Activated CD8-positive, alpha-beta memory T cell treated with anti-CD3 and anti-CD28 coated beads, Interleukin-2, amount 10 ng/mL, durations not matched to agents 7 days and 5 days (primary cell): ENCODE results near the gene RIPK1. TPM values are rescaled to one million over a fixed set of nuclear protein-coding genes. Genes with fewer than 3 reads are reported as not detected.
"Not testable (repeated sequence)": the region's sequence is repeated elsewhere in the genome, so short reads cannot be mapped to it uniquely, and the experiment has no call there.

Source experiments
- ATAC-seq: fragments of 150-1000 bp; cut with Tn5 transposase; one replicate; pipeline ENCODE4 v1.10.0; 2021; ENCODE audit warnings: moderate library complexity
- CTCF ChIA-PET: fragments of 350-600 bp; sonication (Branson Sonifier 250); formaldehyde crosslinking; loops from one replicate; lab custom pipeline; 2021; ENCODE audit warnings: antibody characterized with exemption; lab: Charles Lee
- DNase-seq: peaks from one replicate; pipeline ENCODE4 v3.0.0-alpha.2; 2020
- H3K27ac Mint-ChIP-seq: one replicate; pipeline ENCODE4 v1.8.0; 2021; ENCODE audit warnings: mild to moderate bottlenecking, mixed read lengths
- H3K27me3 Mint-ChIP-seq: one replicate; pipeline ENCODE4 v1.8.0; 2021; ENCODE audit warnings: mixed read lengths
- H3K36me3 Mint-ChIP-seq: one replicate; pipeline ENCODE4 v1.8.0; 2021; ENCODE audit warnings: mild to moderate bottlenecking, mixed read lengths
- H3K4me1 Mint-ChIP-seq: one replicate; pipeline ENCODE4 v1.8.0; 2021; ENCODE audit warnings: mixed read lengths
- H3K4me3 Mint-ChIP-seq: one replicate; pipeline ENCODE4 v1.8.0; 2021; ENCODE audit warnings: mild to moderate bottlenecking, moderate library complexity, mixed read lengths
- H3K9me3 Mint-ChIP-seq: one replicate; pipeline ENCODE4 v1.8.0; 2022; ENCODE audit warnings: low read depth, mixed read lengths
- total RNA-seq, 2 experiments: library from RNA; stranded (reverse); gene quantifications; one replicate each; pipeline ENCODE4 v1.2.3, GENCODE V29; 2021

The RIPK1 gene
- total RNA-seq, 2 experiments from 2014 or later: 26.6 to 29.6 TPM

DNA sequence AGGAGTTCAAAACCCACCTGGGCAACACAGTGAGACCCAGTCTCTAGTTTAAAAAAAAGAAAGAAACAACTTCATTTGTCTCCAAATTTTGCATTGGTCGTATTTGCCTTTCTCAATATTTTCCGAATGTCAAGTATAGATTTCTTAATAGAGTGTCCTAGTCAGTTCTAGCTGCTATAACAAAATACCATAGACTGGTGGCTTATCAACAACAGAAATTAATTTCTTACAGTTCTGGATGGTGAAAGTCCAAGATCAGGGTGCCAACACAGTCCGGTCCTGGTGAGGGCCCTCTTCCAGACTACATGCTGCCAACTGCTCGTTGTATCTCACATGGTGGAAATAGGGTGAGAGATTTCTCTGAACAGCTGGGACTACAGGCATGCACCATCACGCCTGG lies 34.6 kb upstream of the RIPK1 start:
- no peak for ATAC-seq
- Mint-ChIP-seq H3K9me3 (peaks cover 6% of the 10 kb centered on the region), H3K27ac (no peak overlapping the region), H3K4me3 (no peak overlapping the region), H3K4me1 (peaks cover 3% of the 10 kb centered on the region), H3K27me3 (peaks cover 42% of the 10 kb centered on the region), H3K36me3 (peaks cover 5% of the 10 kb centered on the region)
- DNase-seq: no peak
- CTCF ChIA-PET: interaction anchor here (1.9 kb wide), 1 partner anchor 32 kb away, joined by 5 read pairs; no protein-coding TSS in a partner anchor

GRCh38 chr6:3035397-3035796 lies 32.9 kb upstream of the RIPK1 start:
- CTCF ChIA-PET: interaction anchor here (1.4 to 1.8 kb wide), 2 partner anchors 8 to 18 kb away, joined by 6 read pairs; no protein-coding TSS in a partner anchor

DNA sequence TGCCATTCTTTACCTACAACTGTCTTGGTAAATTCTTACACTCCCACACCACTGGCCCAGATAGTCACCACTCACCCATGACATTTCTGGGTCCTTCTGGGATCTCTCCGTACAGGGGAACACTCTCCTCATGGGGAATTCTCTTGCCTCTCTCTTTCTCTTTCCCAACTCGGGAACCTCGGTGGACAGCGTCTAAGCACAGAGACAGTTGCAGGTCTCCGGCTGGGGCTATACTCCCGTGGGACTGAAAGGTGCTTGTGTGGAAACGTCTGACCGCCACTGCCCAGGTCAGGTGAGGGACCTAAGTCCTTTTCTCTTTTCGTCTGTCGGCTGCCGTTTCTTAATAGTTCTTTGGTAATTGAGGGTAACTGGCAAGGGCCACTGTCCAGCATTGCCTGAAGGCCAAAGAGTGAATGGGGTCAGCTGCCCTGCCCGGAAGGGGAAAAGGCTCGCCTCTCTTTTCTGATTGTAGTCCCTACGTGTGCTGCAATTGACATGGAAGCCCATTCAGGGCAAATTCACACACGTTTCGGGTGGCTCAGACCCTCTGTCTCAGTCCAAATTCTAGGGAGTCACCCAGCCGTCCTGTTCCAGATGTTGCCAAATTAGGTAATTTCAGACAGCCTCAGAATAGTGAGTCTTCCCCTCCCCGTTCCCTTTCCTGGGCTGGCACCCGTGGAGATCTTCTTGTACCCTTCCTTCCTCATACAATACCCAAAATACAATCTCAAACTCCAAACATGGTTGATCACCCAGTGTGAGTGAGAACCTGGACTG lies 31.2 kb upstream of the RIPK1 start:
- H3K27me3 Mint-ChIP-seq: peaks cover 21% of the 10 kb centered on the region
- CTCF ChIA-PET: interaction anchor here (1.4 kb wide), 1 partner anchor 10 kb away, joined by 6 read pairs; no protein-coding TSS in a partner anchor
- H3K36me3 Mint-ChIP-seq: peaks cover 5% of the 10 kb centered on the region
- peaks cover 6% of the 10 kb centered on the region for H3K9me3 Mint-ChIP-seq
- no peak for ATAC-seq
- no peak for DNase-seq
- H3K4me1 Mint-ChIP-seq: no peaks in the 10 kb centered on the region
- H3K27ac Mint-ChIP-seq: no peak overlapping the region
- H3K4me3 Mint-ChIP-seq: no peak overlapping the region

More at GRCh38 chr6:3035397-3035796, 32.9 kb upstream of the RIPK1 start:
- DNase-seq (no peak), ATAC-seq (no peak)
- H3K27me3 Mint-ChIP-seq: peaks cover 30% of the 10 kb centered on the region
- peaks cover 5% of the 10 kb centered on the region for H3K36me3 Mint-ChIP-seq
- no peak overlapping the region for H3K4me3 Mint-ChIP-seq
- H3K9me3 Mint-ChIP-seq: peaks cover 6% of the 10 kb centered on the region
- peaks cover 3% of the 10 kb centered on the region for H3K4me1 Mint-ChIP-seq
- no peak overlapping the region for H3K27ac Mint-ChIP-seq

- ATAC-seq: no peak
- H3K4me3 Mint-ChIP-seq: no peak overlapping the region
- peaks cover 17% of the 10 kb centered on the region for H3K27me3 Mint-ChIP-seq
- H3K9me3 Mint-ChIP-seq: peaks cover 6% of the 10 kb centered on the region
- CTCF ChIA-PET: interaction anchor here (0.8 to 2.4 kb wide), 6 partner anchors 8 to 38 kb away, joined by 3 to 11 read pairs (median 5); partner anchors contain the start of gene NQO2
- no peak overlapping the region for H3K27ac Mint-ChIP-seq
- H3K4me1 Mint-ChIP-seq: no peaks in the 10 kb centered on the region
- H3K36me3 Mint-ChIP-seq: peaks cover 5% of the 10 kb centered on the region
- no peak for DNase-seq
Observed at GRCh38 chr6:3037638-3038365, 30.5 kb upstream of the RIPK1 start.

DNA sequence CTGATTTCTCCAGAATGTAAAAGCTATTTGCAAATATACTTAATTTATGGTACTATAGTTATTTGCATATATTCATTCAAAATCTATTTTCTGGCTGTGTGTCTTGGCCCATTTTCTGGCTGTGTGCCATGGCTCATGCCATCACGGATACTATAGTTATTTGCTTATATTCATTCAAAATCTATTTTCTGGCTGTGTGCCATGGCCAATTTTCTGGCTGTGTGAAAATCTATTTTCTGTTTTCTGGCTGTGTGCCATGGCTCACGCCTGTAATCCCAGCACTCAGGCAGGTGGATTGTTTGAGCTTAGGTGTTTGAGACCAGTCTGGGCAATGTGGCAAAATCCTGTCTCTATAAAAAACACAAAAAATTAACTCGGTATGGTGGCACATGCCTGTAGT lies 28.9 kb upstream of the RIPK1 start:
- no peak overlapping the region for H3K4me3 Mint-ChIP-seq
- H3K4me1 Mint-ChIP-seq: no peaks in the 10 kb centered on the region
- no peak overlapping the region for H3K27ac Mint-ChIP-seq
- DNase-seq: no peak
- peaks cover 5% of the 10 kb centered on the region for H3K36me3 Mint-ChIP-seq
- CTCF ChIA-PET: interaction anchor here (0.7 to 2.4 kb wide), 4 partner anchors 11 to 38 kb away, joined by 3 to 11 read pairs (median 5); no protein-coding TSS in a partner anchor
- ATAC-seq: no peak
- H3K9me3 Mint-ChIP-seq: peaks cover 6% of the 10 kb centered on the region
- H3K27me3 Mint-ChIP-seq: peaks cover 17% of the 10 kb centered on the region

DNA sequence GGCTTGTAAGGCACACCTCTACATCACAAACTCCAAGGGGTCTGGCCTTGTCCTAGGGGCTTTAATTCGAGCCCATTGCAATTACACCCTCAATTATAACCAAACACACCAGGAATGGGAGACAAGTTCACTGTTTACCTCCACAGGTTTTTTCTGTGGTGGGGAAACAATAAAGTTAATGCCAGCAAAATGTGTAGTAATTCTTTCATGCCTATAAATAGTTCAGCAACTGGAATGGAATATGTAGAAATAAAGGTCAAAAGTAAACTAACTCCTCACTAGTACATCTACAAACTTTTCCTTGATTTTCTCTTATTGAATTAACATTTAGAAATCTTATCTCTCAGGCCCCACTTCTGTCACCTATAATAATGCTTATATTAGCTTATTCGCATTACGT lies 27.1 kb upstream of the RIPK1 start:
- Mint-ChIP-seq H3K4me3 (no peak overlapping the region), H3K9me3 (peaks cover under 1% of the 10 kb centered on the region), H3K4me1 (no peaks in the 10 kb centered on the region), H3K36me3 (no peaks in the 10 kb centered on the region), H3K27ac (no peak overlapping the region), H3K27me3 (peaks cover 22% of the 10 kb centered on the region)
- DNase-seq (no peak), ATAC-seq (no peak)
- CTCF ChIA-PET: no interaction called here

DNA sequence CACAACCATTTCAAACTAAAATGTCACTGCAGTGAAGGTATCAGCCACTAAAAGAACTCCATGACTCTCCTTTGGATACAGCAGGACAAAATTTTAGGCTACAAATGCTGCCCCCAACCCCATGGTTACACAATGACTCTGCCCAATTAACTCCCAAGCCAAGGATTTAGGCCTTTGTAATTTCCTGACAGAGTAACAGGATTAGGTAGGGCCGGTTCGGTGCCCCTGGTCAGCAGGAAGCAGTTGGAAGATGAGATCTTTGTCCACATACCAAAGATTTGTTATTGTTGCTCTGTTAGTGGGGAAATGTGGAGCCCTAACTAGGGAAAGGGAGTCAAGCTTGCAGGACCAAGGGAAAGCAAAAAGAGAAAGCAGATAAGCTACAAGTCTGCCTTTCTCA lies 26.7 kb upstream of the RIPK1 start:
- ATAC-seq (no peak), DNase-seq (no peak)
- H3K4me3 Mint-ChIP-seq: no peak overlapping the region
- CTCF ChIA-PET: no interaction called here
- H3K36me3 Mint-ChIP-seq: no peaks in the 10 kb centered on the region
- no peak overlapping the region for H3K27ac Mint-ChIP-seq
- H3K4me1 Mint-ChIP-seq: no peaks in the 10 kb centered on the region
- H3K27me3 Mint-ChIP-seq: peaks cover 20% of the 10 kb centered on the region
- H3K9me3 Mint-ChIP-seq: no peaks in the 10 kb centered on the region

DNA sequence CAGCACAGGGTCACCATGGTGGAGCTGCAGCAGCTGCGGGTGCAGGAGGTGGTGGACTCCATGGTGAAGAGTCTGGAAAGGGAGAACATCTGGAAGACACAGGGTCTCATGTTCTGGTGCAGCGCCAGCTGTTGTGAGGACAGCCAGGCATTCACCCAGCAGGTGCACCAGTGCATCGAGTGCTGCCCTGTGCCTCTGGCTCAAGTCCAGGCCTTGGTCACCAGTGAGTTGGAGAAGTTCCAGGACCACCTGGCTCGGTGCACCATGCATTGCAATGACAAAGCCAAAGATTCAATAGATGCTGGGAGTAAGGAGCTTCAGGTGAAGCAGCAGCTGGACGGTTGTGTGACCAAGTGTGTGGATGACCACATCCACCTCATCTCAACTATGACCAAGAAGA lies 22.9 kb upstream of the RIPK1 start:
- peaks cover 36% of the 10 kb centered on the region for H3K27me3 Mint-ChIP-seq
- no peaks in the 10 kb centered on the region for H3K36me3 Mint-ChIP-seq
- DNase-seq (no peak), ATAC-seq (no peak)
- H3K4me3 Mint-ChIP-seq: no peak overlapping the region
- H3K27ac Mint-ChIP-seq: no peak overlapping the region
- H3K4me1 Mint-ChIP-seq: peaks cover 4% of the 10 kb centered on the region
- CTCF ChIA-PET: interaction anchor here (1.4 kb wide), 1 partner anchor 25 kb away, joined by 3 read pairs; no protein-coding TSS in a partner anchor
- H3K9me3 Mint-ChIP-seq: no peaks in the 10 kb centered on the region

DNA sequence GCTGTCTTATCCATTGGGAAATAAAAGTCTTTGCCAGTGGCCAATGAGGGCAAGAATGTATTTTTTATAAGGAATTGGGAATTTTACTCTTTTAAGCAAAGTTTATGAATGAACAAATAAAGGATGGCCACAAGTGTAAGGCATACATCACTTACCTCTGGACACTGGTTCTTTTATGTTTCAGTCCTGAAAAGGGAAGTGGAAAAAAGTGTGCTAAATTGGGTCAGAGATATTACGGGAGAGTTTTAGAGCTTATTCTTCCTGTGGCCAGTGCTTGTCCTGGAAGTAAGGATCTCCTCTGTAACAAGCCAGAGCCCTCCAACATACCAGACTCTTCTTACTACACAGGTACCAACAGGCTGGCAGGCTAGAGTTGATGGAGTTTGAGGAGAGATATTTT lies 22.5 kb upstream of the RIPK1 start:
- Mint-ChIP-seq H3K4me3 (no peak overlapping the region), H3K27me3 (peaks cover 36% of the 10 kb centered on the region), H3K9me3 (no peaks in the 10 kb centered on the region), H3K4me1 (peaks cover 4% of the 10 kb centered on the region), H3K27ac (no peak overlapping the region), H3K36me3 (no peaks in the 10 kb centered on the region)
- ATAC-seq (no peak), DNase-seq (no peak)
- CTCF ChIA-PET: interaction anchor here (1.4 kb wide), 1 partner anchor 26 kb away, joined by 3 read pairs; no protein-coding TSS in a partner anchor

DNA sequence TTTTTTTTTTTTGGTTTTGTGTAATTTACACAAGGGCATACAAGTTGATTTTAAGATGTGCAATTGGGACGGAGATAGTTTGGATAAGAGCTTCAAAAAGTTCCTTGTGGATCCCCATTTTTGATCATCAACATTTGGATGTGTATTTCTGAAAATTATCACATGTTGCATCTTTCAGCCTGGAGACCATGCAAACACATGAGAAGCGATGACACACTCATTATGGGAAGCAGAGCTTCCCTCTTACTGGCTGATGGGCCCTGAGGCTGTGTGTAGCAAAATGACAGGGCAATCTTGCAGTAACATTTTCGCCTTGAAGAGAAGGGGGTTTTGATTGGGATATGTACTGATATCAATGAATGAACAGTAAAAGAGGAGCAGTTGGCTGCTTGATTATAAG lies 22.0 kb upstream of the RIPK1 start:
- H3K36me3 Mint-ChIP-seq: no peaks in the 10 kb centered on the region
- H3K9me3 Mint-ChIP-seq: no peaks in the 10 kb centered on the region
- H3K4me3 Mint-ChIP-seq: no peak overlapping the region
- H3K27me3 Mint-ChIP-seq: peaks cover 38% of the 10 kb centered on the region
- peaks cover 4% of the 10 kb centered on the region for H3K4me1 Mint-ChIP-seq
- ATAC-seq: no peak
- CTCF ChIA-PET: no interaction called here
- DNase-seq: no peak
- no peak overlapping the region for H3K27ac Mint-ChIP-seq

DNA sequence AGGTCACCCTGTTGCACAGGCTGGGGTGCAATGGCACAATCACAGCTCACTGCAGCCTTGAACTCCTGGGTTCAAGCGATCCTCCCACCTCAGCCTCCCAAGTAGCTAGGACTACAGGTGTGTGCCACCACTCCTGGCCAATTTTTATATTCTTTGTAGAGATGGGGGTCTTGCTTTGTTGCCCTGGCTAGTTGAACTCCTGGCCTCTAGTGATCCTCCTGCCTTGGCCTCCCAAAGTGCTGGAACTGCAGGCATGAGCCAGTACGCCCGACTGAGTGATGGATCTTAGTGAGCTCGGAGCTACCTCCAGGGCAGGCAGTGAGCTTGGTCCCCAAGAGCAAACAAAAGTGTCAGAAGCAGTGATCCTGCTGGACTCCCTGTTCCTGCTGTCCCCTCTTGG lies 20.3 kb upstream of the RIPK1 start:
- not testable (repeated sequence) for H3K36me3 Mint-ChIP-seq, ATAC-seq, DNase-seq, H3K4me3 Mint-ChIP-seq, H3K9me3 Mint-ChIP-seq, H3K4me1 Mint-ChIP-seq, H3K27ac Mint-ChIP-seq
- CTCF ChIA-PET: interaction anchor here (1.0 kb wide), 1 partner anchor 47 kb away, joined by 3 read pairs; no protein-coding TSS in a partner anchor
- peaks cover 38% of the 10 kb centered on the region for H3K27me3 Mint-ChIP-seq

DNA sequence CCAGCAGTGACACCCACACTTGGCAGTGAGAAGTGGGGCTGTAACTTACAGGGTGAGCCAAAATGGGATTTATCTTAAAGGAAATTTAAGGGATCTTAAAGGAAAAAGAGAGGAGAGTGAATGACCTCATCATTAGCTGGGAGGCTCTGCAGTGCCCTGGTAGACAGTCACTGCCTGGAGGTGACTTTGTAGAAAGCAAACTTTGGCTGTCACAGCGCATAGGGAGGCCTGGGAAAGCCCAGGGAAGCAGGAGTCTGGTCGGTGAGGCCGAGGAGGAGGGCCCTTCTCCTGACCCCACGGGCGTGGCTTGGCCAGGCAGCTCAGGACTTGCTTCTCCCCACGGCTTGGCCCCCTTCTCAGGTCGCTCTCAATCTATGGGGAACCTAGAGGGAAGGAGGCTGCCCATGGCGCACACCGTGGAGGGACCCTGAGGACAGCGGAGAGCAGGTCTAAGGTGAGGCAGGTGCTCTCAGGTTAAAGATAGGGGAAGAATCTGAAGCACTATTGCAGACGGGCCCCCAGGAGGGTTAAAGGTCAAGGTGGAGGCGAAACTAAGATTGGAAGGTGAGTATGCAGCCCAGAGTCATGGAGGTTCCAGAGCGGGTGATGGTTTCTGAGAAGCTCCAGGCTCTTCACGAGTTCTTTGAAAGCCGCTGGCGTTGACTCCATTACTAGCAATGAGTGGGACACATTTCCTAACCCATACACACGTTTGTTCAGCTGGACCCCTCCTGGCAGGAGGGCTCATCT lies 15.6 kb upstream of the RIPK1 start:
- Mint-ChIP-seq H3K36me3 (no peaks in the 10 kb centered on the region), H3K4me3 (peak overlapping the region; percentile 72), H3K4me1 (peaks cover 25% of the 10 kb centered on the region), H3K27me3 (peaks cover 25% of the 10 kb centered on the region), H3K27ac (peak overlapping the region; percentile 66), H3K9me3 (no peaks in the 10 kb centered on the region)
- DNase-seq: no peak
- ATAC-seq: no peak
- CTCF ChIA-PET: interaction anchor here (0.8 to 4.1 kb wide), 9 partner anchors 11 to 262 kb away, joined by 3 to 46 read pairs (median 6); partner anchors contain the start of gene NQO2

- Mint-ChIP-seq H3K27ac (peak overlapping the region; percentile 66), H3K4me1 (peaks cover 25% of the 10 kb centered on the region), H3K36me3 (no peaks in the 10 kb centered on the region), H3K27me3 (peaks cover 27% of the 10 kb centered on the region), H3K9me3 (no peaks in the 10 kb centered on the region), H3K4me3 (peak overlapping the region; percentile 72)
- DNase-seq (no peak), ATAC-seq (no peak)
- CTCF ChIA-PET: interaction anchor here (0.7 to 4.1 kb wide), 13 partner anchors 11 to 262 kb away, joined by 3 to 46 read pairs (median 6); partner anchors contain the start of gene NQO2
Observed at GRCh38 chr6:3053231-3053508, 15.1 kb upstream of the RIPK1 start.
